IMR-90 (cell line): Measurements from ENCODE around the gene NR0B2. TPM values are rescaled to one million over a fixed set of nuclear protein-coding genes. Genes with fewer than 3 reads are reported as not detected.

ENCODE experiments used
- ATAC-seq: fragments of 200-7000 bp; cut with Tn5 transposase; 2 replicates; pipeline ENCODE4 v1.9.1; 2020; ENCODE audit warnings: low read depth, mild to moderate bottlenecking, moderate library complexity
- BruUV-seq: library from RNA; stranded (reverse); fragments of 400-500 nt; replicated peaks from 2 replicates; lab custom pipeline; 2021; lab: Mats Ljungman, UMichigan
- CTCF ChIA-PET: fragments of 300-600 bp; formaldehyde crosslinking; extraction: SDS; loops from one replicate; lab custom pipeline; 2021; ENCODE audit warnings: antibody characterized with exemption; lab: Yijun Ruan, JAX
- POLR2A ChIA-PET: fragments of 300-600 bp; sonication (Branson Sonifier 250); formaldehyde crosslinking; loops from one replicate; lab custom pipeline; 2022; ENCODE audit warnings: antibody characterized with exemption; ENCODE audit not compliant: unreplicated experiment; lab: Charles Lee
- DNase-seq: peaks from one replicate; pipeline ENCODE4 v3.0.0; 2013
- H2AFZ ChIP-seq: replicated peaks from 2 replicates; pipeline ENCODE3; 2013; ENCODE audit warnings: low read length, mild to moderate bottlenecking; ENCODE audit not compliant: poor library complexity
- H2AK5ac ChIP-seq: 2 replicates; pipeline ENCODE4 v1.6.1; 2013; ENCODE audit warnings: low read depth, low read length, inconsistent platforms
- H2AK9ac ChIP-seq: replicated peaks from 2 replicates; pipeline ENCODE3; 2013; ENCODE audit warnings: mild to moderate bottlenecking, low read depth, low read length, moderate library complexity; ENCODE audit not compliant: poor library complexity
- H2BK120ac ChIP-seq: 2 replicates; pipeline ENCODE4 v1.6.1; 2013; ENCODE audit warnings: low read depth, low read length, inconsistent platforms
- H2BK15ac ChIP-seq: 3 replicates; pipeline ENCODE4 v1.6.1; 2013; ENCODE audit warnings: low read depth, low read length, inconsistent platforms
- H2BK20ac ChIP-seq: 2 replicates; pipeline ENCODE4 v1.6.1; 2013; ENCODE audit warnings: low read depth, mild to moderate bottlenecking, inconsistent platforms, low read length, moderate library complexity
- H2BK5ac ChIP-seq: 2 replicates; pipeline ENCODE4 v1.6.1; 2013; ENCODE audit warnings: mild to moderate bottlenecking, low read depth, low read length, inconsistent platforms; ENCODE audit not compliant: poor library complexity, severe bottlenecking
- H3K14ac ChIP-seq: replicated peaks from 2 replicates; pipeline ENCODE4 v1.6.1; 2013; ENCODE audit warnings: low read depth, low read length, inconsistent platforms
- H3K18ac ChIP-seq: 2 replicates; pipeline ENCODE4 v1.6.1; 2013; ENCODE audit warnings: low read depth, low read length, control low read depth
- H3K23ac ChIP-seq: 2 replicates; pipeline ENCODE4 v1.6.1; 2013; ENCODE audit warnings: low read depth, low read length, inconsistent platforms
- H3K27ac ChIP-seq: 2 replicates; pipeline ENCODE4 v1.5.1; 2013; ENCODE audit warnings: mild to moderate bottlenecking, control low read depth, low read length; ENCODE audit not compliant: insufficient read depth
- H3K27me3 ChIP-seq: 2 replicates; pipeline ENCODE4 v1.6.1; 2013; ENCODE audit warnings: low read length; ENCODE audit not compliant: control insufficient read depth, insufficient read depth
- H3K36me3 ChIP-seq: 2 replicates; pipeline ENCODE4 v1.6.1; 2013; ENCODE audit warnings: low read length, mixed read lengths; ENCODE audit not compliant: control insufficient read depth, insufficient read depth
- H3K4ac ChIP-seq: 2 replicates; pipeline ENCODE4 v1.6.1; 2013; ENCODE audit warnings: low read depth, low read length, inconsistent platforms
- H3K4me1 ChIP-seq: 2 replicates; pipeline ENCODE4 v1.6.1; 2013; ENCODE audit warnings: low read length, mixed read lengths; ENCODE audit not compliant: control insufficient read depth, insufficient read depth
- H3K4me2 ChIP-seq: 2 replicates; pipeline ENCODE4 v1.6.1; 2013; ENCODE audit warnings: low read depth, mild to moderate bottlenecking, control low read depth, low read length, moderate library complexity
- H3K4me3 ChIP-seq: 2 replicates; pipeline ENCODE4 v1.5.1; 2013; ENCODE audit warnings: low read depth, mild to moderate bottlenecking, control low read depth, low read length, moderate library complexity; ENCODE audit not compliant: insufficient read depth
- H3K56ac ChIP-seq: 2 replicates; pipeline ENCODE4 v1.6.1; 2013; ENCODE audit warnings: low read length, inconsistent platforms; ENCODE audit not compliant: insufficient read depth; ENCODE audit errors: extremely low read depth
- H3K79me1 ChIP-seq, 2 experiments: 2 replicates each; pipeline ENCODE4 v1.6.1; 2013; ENCODE audit warnings: low read length in 2 of 2, inconsistent platforms in 1 of 2, low read depth in 1 of 2
- H3K9ac ChIP-seq: 2 replicates; pipeline ENCODE4 v1.6.1; 2013; ENCODE audit warnings: low read depth, low read length, control low read depth
- H3K9me1 ChIP-seq: 2 replicates; pipeline ENCODE4 v1.6.1; 2013; ENCODE audit warnings: low read length, inconsistent platforms; ENCODE audit not compliant: insufficient read depth
- H3K9me3 ChIP-seq: 2 replicates; pipeline ENCODE4 v1.6.1; 2013; ENCODE audit warnings: low read length; ENCODE audit not compliant: control insufficient read depth, insufficient read depth
- H4K20me1 ChIP-seq: 2 replicates; pipeline ENCODE4 v1.6.1; 2013; ENCODE audit warnings: low read length, inconsistent platforms; ENCODE audit not compliant: insufficient read depth
- H4K5ac ChIP-seq: 2 replicates; pipeline ENCODE4 v1.6.1; 2013; ENCODE audit warnings: mild to moderate bottlenecking, low read depth, low read length, control low read depth
- H4K8ac ChIP-seq, 2 experiments: 2 replicates each; pipeline ENCODE4 v1.6.1; 2013; ENCODE audit warnings: low read depth in 2 of 2, low read length in 2 of 2, control low read depth in 1 of 2, inconsistent platforms in 1 of 2
- H4K91ac ChIP-seq: 2 replicates; pipeline ENCODE4 v1.6.1; 2013; ENCODE audit warnings: low read depth, low read length, inconsistent platforms; ENCODE audit not compliant: insufficient read depth
- CHD1 ChIP-seq: IDR thresholded peaks from 2 replicates; pipeline ENCODE4 v1.6.1; 2012; ENCODE audit warnings: low read depth, low read length, improper control_type of control experiment
- FOS ChIP-seq: fragments of 150-350 bp; IDR thresholded peaks from 2 replicates; pipeline ENCODE4 v1.6.1; 2016; ENCODE audit warnings: low read depth, low read length
- MAZ ChIP-seq: IDR thresholded peaks from 2 replicates; pipeline ENCODE4 v1.6.1; 2012; ENCODE audit warnings: low read depth, mild to moderate bottlenecking, low read length, improper control_type of control experiment, moderate library complexity, borderline replicate concordance
- MXI1 ChIP-seq: IDR thresholded peaks from 2 replicates; pipeline ENCODE4 v1.6.1; 2012; ENCODE audit warnings: low read depth, mild to moderate bottlenecking, low read length, moderate library complexity, borderline replicate concordance
- NFE2L2 ChIP-seq: fragments of 150-350 bp; IDR thresholded peaks from 2 replicates; pipeline ENCODE4 v1.6.1; 2016; ENCODE audit warnings: low read depth, mild to moderate bottlenecking, low read length
- POLR2A ChIP-seq: IDR thresholded peaks from 2 replicates; pipeline ENCODE4 v1.6.1; 2012; ENCODE audit warnings: mild to moderate bottlenecking, low read depth, low read length
- RFX5 ChIP-seq: IDR thresholded peaks from 2 replicates; pipeline ENCODE4 v1.8.0; 2012; ENCODE audit warnings: low read depth, mild to moderate bottlenecking, low read length, moderate library complexity
- WGBS, 2 experiments: methylation state at CpG; one replicate each; pipeline versions ENCODE4 v1.1.5 to v1.1.7; 2013; ENCODE audit warnings: missing lambda C conversion rate in 2 of 2; ENCODE audit not compliant: insufficient read length in 1 of 2; ENCODE audit errors: extremely low coverage in 2 of 2; 5-methylcytosine and 5-hydroxymethylcytosine counted together
- dilution Hi-C: fragments of 300-500 bp; cut with HindIII; formaldehyde crosslinking; loops from one replicate; pipeline ENCODE4 v1.14.3; 2018; ENCODE audit warnings: low sequenced_read_pairs; ENCODE audit not compliant: unreplicated experiment
- in situ Hi-C: fragments of 300-500 bp; cut with MboI; formaldehyde crosslinking; loops from 3 replicates; pipeline ENCODE4 v1.14.3; 2019; ENCODE audit warnings: low sequenced_read_pairs, inconsistent platforms, mixed read lengths
- intact Hi-C: fragments of 100-400 bp; cut with micrococcal nuclease; formaldehyde crosslinking; loops from 2 replicates; pipeline ENCODE4 v1.10.0; 2022
- polyA plus RNA-seq, 3 experiments: library from polyadenylated mRNA; depleted of rRNA; stranded (reverse); fragments of >200 nt; gene quantifications; 2 replicates each; pipeline ENCODE4 v1.2.3, GENCODE V29; 2012; ENCODE audit warnings: low replicate concordance in 1 of 3
- total RNA-seq: library from RNA; depleted of rRNA; stranded (reverse); fragments of >200 nt; gene quantifications from 2 replicates; pipeline ENCODE4 v1.2.3, GENCODE V29; 2012
- TF ChIP-seq, protein P1 (sequence below): fragments of 150-350 bp; IDR thresholded peaks from 2 replicates; pipeline ENCODE4 v1.6.1; 2017; ENCODE audit warnings: mild to moderate bottlenecking, antibody characterized with exemption, low read length, low read depth

The NR0B2 gene
- total and polyA plus RNA-seq, 2 of the 4 experiments (the other 2 are of a cell fraction), result not detected

DNA sequence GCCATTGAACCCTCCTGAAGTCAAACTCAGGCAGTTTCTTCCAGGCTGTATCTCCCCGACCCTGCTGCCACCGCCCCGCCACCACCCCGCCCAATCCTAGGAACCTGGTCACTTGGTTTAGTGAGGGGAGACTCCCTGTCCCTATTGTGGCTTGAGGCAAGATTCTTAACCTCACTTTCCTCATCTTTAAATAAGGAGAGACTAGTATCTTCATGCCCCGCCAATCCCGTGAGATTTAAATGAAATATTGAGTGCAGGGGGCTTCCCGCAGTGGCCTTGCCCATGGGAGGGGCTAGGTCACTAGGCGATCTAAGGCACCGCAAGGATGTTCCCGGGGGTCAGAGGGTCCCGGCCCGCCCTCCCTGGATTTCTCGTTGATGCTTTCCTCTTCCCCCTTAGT is 45.5 kb upstream of the NR0B2 start:
- BruUV-seq, result no TSS peak
- Histone ChIP-seq H3K18ac (no peak overlapping the region), H2BK20ac (no peak overlapping the region), H4K5ac (no peak overlapping the region), H4K20me1 (peaks cover 3% of the 10 kb centered on the region; the same call in 1 of the 2 replicates), H3K56ac (no peak overlapping the region), H2AFZ (peak overlapping the region; percentile 56), H3K27me3 (peaks cover 11% of the 10 kb centered on the region), H3K9me1 (peaks cover 10% of the 10 kb centered on the region), H3K9me3 (peaks cover 7% of the 10 kb centered on the region), H3K27ac (no peak overlapping the region), H4K8ac (no peak overlapping the region), H3K14ac (no peak overlapping the region), H3K4me3 (no peak overlapping the region), H2BK15ac (no peak overlapping the region), H3K23ac (no peak overlapping the region), H3K79me1 (no peaks in the 10 kb centered on the region), H2AK9ac (no peak overlapping the region), H2BK5ac (no peak overlapping the region), H4K91ac (no peak overlapping the region), H3K9ac (no peak overlapping the region), H2AK5ac (no peak overlapping the region), H3K4me1 (peaks cover 21% of the 10 kb centered on the region), H3K36me3 (no peaks in the 10 kb centered on the region), H2BK120ac (no peak overlapping the region), H3K4me2 (no peak overlapping the region), H3K4ac (no peak overlapping the region)
- DNase-seq (no peak), ATAC-seq (no peak)
- TF ChIP-seq MAZ (no peak), MXI1 (no peak), RFX5 (no peak), NFE2L2 (no peak), POLR2A (no peak), CHD1 (no peak), FOS (no peak)
- TF ChIP-seq, protein P1, sequence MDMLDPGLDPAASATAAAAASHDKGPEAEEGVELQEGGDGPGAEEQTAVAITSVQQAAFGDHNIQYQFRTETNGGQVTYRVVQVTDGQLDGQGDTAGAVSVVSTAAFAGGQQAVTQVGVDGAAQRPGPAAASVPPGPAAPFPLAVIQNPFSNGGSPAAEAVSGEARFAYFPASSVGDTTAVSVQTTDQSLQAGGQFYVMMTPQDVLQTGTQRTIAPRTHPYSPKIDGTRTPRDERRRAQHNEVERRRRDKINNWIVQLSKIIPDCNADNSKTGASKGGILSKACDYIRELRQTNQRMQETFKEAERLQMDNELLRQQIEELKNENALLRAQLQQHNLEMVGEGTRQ, result no peak
- no CpG with 5 or more reads among the region's 13 CpGs for WGBS, 2 experiments
- intact Hi-C loops (no loop called here), dilution Hi-C loops (no loop called here), in situ Hi-C loops (no loop called here)
- POLR2A ChIA-PET, result no interaction called here
- CTCF ChIA-PET, result no interaction called here
